Peyer's patch (tissue), 4 donors: Measurements from ENCODE around the gene PTMA. TPM values are rescaled to one million over a fixed set of nuclear protein-coding genes. Genes with fewer than 3 reads are reported as not detected.

Source experiments
- DNase-seq, 3 donors: peaks; one replicate each; pipeline ENCODE4 v3.0.0-alpha.2; 2017 to 2019
- H3K27ac ChIP-seq, 4 donors: fragments of 200-600 bp; sonication (generic); one replicate each; pipeline ENCODE4 v1.5.1; 2016 to 2019
- H3K27me3 ChIP-seq, 2 donors: fragments of 200-600 bp; sonication (generic); one replicate each; pipeline ENCODE4 v1.5.1; 2019
- H3K36me3 ChIP-seq, 3 donors: fragments of 200-600 bp; sonication (generic); one replicate each; pipeline ENCODE4 v1.5.1; 2016 to 2019
- H3K4me1 ChIP-seq, 4 donors: fragments of 200-600 bp; sonication (generic); one replicate each; pipeline ENCODE4 v1.5.1; 2016 to 2019
- H3K4me3 ChIP-seq, 4 donors: fragments of 200-600 bp; sonication (generic); 1 replicate in 3 of 4; 2 replicates in 1 of 4; pipeline ENCODE4 v1.5.1; 2016 to 2019; ENCODE audit warnings: mild to moderate bottlenecking in 1 of 4
- H3K9me3 ChIP-seq, 4 donors: fragments of 200-600 bp; sonication (generic); one replicate each; pipeline ENCODE4 v1.5.1; 2016 to 2019; ENCODE audit warnings: mild to moderate bottlenecking in 1 of 4
- POLR2A ChIP-seq, 2 donors: fragments of 450-650 bp; IDR thresholded peaks; one replicate each; pipeline ENCODE4 v1.5.1; 2017; ENCODE audit warnings: antibody characterized with exemption in 2 of 2, mild to moderate bottlenecking in 2 of 2, moderate library complexity in 2 of 2
- total RNA-seq, 4 donors: library from RNA; depleted of rRNA; stranded (reverse); fragments of >200 nt; gene quantifications; one replicate each; pipeline ENCODE4 v1.1.0, GENCODE V29; 2016
- TF ChIP-seq, protein P1 (sequence below), 6 experiments: fragments of 450-650 bp in 4 of 6; fragments of 200-600 bp in 2 of 6; sonication (generic) in 1 of 6; IDR thresholded peaks; one replicate each; pipeline ENCODE4 v1.5.1; 2017 to 2019; ENCODE audit warnings: antibody characterized with exemption in 6 of 6, mild to moderate bottlenecking in 3 of 6, moderate library complexity in 1 of 6

PTMA gene
- total RNA-seq, 4 donors from 2014 or later = 316 to 1,049 (median 353) TPM

DNA sequence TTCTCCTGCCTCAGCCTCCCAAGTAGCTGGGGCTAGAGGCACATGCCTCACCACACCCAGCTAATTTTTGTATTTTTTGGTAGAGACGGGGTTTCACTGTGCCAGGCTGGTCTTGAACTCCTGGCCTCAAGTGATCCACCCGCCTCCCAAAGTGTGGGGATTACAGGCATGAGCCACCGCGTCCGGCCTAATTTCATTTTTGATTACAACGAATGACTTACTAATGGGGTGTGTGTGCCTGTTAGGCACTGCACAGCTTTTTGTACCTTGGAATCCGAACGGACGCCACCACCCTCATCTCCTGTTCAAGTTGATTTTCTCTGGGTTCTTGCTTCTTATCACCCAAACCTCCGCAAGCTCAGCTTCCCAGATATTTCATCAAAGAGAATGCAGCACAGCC, 17.2 kb downstream of the PTMA start:
- TF ChIP-seq, protein P1, sequence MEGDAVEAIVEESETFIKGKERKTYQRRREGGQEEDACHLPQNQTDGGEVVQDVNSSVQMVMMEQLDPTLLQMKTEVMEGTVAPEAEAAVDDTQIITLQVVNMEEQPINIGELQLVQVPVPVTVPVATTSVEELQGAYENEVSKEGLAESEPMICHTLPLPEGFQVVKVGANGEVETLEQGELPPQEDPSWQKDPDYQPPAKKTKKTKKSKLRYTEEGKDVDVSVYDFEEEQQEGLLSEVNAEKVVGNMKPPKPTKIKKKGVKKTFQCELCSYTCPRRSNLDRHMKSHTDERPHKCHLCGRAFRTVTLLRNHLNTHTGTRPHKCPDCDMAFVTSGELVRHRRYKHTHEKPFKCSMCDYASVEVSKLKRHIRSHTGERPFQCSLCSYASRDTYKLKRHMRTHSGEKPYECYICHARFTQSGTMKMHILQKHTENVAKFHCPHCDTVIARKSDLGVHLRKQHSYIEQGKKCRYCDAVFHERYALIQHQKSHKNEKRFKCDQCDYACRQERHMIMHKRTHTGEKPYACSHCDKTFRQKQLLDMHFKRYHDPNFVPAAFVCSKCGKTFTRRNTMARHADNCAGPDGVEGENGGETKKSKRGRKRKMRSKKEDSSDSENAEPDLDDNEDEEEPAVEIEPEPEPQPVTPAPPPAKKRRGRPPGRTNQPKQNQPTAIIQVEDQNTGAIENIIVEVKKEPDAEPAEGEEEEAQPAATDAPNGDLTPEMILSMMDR (IDR thresholded peaks at IDR 0.05) = no peak
- TF ChIP-seq POLR2A (IDR thresholded peaks at IDR 0.05) = no peak
- no peaks in the 10 kb centered on the region for H3K4me1 ChIP-seq
- no peaks in the 10 kb centered on the region for H3K27me3 ChIP-seq
- no peak overlapping the region for H3K27ac ChIP-seq
- H3K9me3 ChIP-seq = no peaks in the 10 kb centered on the region
- no peak overlapping the region for H3K4me3 ChIP-seq
- DNase-seq = no peak
- no peaks in the 10 kb centered on the region for H3K36me3 ChIP-seq

DNA sequence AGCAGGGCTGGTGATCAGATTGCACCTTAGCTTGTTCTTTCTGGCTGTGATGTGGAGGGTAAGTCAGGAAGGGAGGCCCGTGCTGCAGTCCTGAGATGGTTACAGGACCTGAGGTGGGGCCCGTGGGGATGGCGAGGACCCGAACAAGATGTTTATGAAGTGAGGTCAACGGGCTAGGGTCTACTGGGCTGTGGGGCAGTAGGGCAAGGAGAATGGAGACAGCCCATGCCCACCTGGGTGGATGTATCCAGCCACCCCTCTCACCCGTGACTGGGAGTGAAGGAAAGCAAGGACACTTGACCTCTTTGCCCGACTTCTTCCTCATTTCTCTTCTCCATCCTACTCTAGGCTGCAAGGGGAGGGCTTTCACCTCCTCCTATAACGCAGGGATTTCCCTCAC, 18.0 kb downstream of the PTMA start:
- TF ChIP-seq, protein P1 (IDR thresholded peaks at IDR 0.05) = no peak
- no peak for TF ChIP-seq POLR2A (IDR thresholded peaks at IDR 0.05)

DNA sequence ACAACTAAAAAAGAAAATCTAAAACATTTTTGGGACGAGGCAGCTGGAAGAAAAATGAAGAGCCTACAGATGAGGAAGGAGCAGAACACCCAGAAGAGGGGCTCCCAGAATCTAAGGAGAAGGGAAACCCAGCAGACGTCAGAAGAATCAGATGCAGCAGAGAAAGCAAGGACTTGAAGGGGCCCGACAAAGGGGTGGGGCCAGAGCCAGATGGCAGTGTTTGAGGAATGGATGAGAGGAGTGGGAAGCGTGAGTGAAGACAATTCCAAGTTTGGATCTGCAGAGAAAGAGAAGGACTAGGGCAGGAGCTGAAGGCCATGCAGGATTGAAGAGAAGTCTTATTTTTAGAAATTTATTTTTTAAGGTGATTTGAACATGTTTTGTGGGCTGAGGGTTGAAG, 19.3 kb downstream of the PTMA start:
- Histone ChIP-seq H3K27me3 (no peaks in the 10 kb centered on the region), H3K4me3 (no peak overlapping the region), H3K36me3 (peaks cover 0 to 11% (median 0%) of the 10 kb centered on the region in 3 donors), H3K9me3 (no peaks in the 10 kb centered on the region), H3K27ac (no peak overlapping the region), H3K4me1 (no peaks in the 10 kb centered on the region)
- no peak for DNase-seq
- TF ChIP-seq POLR2A (IDR thresholded peaks at IDR 0.05) = no peak
- TF ChIP-seq, protein P1 (IDR thresholded peaks at IDR 0.05) = no peak

More for the DNA sequence above, 18.0 kb downstream of the PTMA start:
- Histone ChIP-seq H3K9me3 (no peaks in the 10 kb centered on the region), H3K36me3 (peaks cover 0 to 1% (median 0%) of the 10 kb centered on the region in 3 donors), H3K4me3 (no peak overlapping the region), H3K27ac (no peak overlapping the region), H3K27me3 (no peaks in the 10 kb centered on the region), H3K4me1 (no peaks in the 10 kb centered on the region)
- no peak for DNase-seq

DNA sequence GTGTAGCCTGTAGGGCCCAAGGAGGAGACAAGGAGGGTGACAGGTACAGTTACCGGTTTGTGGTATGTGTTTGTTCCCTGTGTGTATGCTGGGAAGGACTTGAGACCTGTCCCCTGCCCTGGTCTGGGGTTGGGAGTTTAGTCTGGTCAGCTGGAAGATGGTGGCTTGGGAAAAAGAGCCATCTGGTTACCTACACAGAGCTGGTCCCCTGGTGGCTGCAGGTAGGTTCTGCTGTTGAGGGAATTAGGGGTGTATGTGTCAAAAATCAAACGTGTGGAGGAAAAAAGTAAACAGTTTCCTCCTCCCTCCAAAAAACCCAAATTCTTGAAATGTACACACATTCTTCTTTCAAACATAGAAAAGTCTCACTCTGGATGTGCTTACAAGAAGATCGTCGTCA, 24.3 kb downstream of the PTMA start:
- Histone ChIP-seq H3K27me3 (no peaks in the 10 kb centered on the region), H3K4me1 (no peaks in the 10 kb centered on the region), H3K9me3 (no peaks in the 10 kb centered on the region), H3K4me3 (no peak overlapping the region), H3K36me3 (peaks cover 0 to 32% (median 0%) of the 10 kb centered on the region in 3 donors), H3K27ac (no peak overlapping the region)
- DNase-seq = no peak
- TF ChIP-seq, protein P1 (IDR thresholded peaks at IDR 0.05) = no peak
- TF ChIP-seq POLR2A (IDR thresholded peaks at IDR 0.05) = no peak

DNA sequence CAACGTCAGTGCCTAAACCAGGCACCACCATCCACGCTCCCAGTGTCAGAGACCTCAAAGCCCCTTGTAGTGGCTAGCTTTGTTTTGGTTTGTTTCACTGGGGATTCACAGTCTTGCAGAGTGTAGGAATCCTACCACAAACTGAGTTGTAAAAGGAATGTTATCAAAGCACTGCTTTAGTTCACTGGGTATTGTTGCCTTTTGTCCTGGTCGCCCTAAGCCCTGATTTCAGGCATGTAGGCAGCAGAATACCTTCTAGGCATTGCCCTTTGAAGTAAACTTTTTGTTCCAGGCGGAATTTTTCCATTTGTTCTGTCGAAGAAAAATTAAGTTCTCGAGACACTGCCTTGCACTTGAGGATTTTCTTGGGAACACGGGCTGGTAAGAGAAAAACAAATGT, 29.4 kb downstream of the PTMA start:
- H3K27ac ChIP-seq = no peak overlapping the region
- no peaks in the 10 kb centered on the region for H3K9me3 ChIP-seq
- DNase-seq = no peak
- H3K27me3 ChIP-seq = no peaks in the 10 kb centered on the region
- no peak overlapping the region for H3K4me3 ChIP-seq
- TF ChIP-seq POLR2A (IDR thresholded peaks at IDR 0.05) = no peak
- TF ChIP-seq, protein P1 (IDR thresholded peaks at IDR 0.05) = no peak
- H3K36me3 ChIP-seq = peaks cover 0 to 21% (median 0%) of the 10 kb centered on the region in 3 donors
- no peaks in the 10 kb centered on the region for H3K4me1 ChIP-seq
